ENCODE measurements around the gene PITX1. TPM values are rescaled to one million over a fixed set of nuclear protein-coding genes. Genes with fewer than 3 reads are reported as not detected.

The PITX1 gene
- total and polyA plus RNA-seq, 2 of the 13 experiments (the other 11 are each of a cell fraction or from before 2014, with no cell fraction given), result 11.7 to 20.2 TPM

GRCh38 chr5:135067587-135067986 is 33.6 kb upstream of the PITX1 start (continued):
- TF ChIP-seq ZBTB40 (IDR thresholded peaks at IDR 0.05), result no peak
- TF ChIP-seq ZBTB40 (CRISPR knock-in tag; IDR thresholded peaks at IDR 0.05), result no peak
- TF ChIP-seq PRDM4 (CRISPR knock-in tag; IDR thresholded peaks at IDR 0.05; ENCODE audit: borderline replicate concordance), result no peak
